Measurements from ENCODE around the gene TP53I3.

TP53I3 gene

GRCh38 chr2:24065341-24065740, 19.3 kb downstream of the TP53I3 start:
- no peak for TF ChIP-seq JUND (IDR thresholded peaks at IDR 0.05; ENCODE audit: low read depth)
- in situ Hi-C loops (cut with HindIII; ENCODE audit: low pct_unique_long_range_greater_than_20kb, low sequenced_read_pairs), result no loop called here
- no peak for DNase-seq (ENCODE audit: low read depth in 1 of 2, low spot score in 1 of 2)

- in situ Hi-C loops (cut with HindIII; ENCODE audit: low pct_unique_long_range_greater_than_20kb, low sequenced_read_pairs), result no loop called here
- no peak for DNase-seq (ENCODE audit: low read depth in 1 of 2, low spot score in 1 of 2)
These were observed 25.9 kb downstream of the TP53I3 start for GRCh38 chr2:24058564-24059271.

GRCh38 chr2:24055750-24056149, 28.9 kb downstream of the TP53I3 start:
- no peak for DNase-seq (ENCODE audit: low read depth in 1 of 2, low spot score in 1 of 2)
- in situ Hi-C loops (cut with HindIII; ENCODE audit: low pct_unique_long_range_greater_than_20kb, low sequenced_read_pairs), result no loop called here
- no peak for TF ChIP-seq JUND (IDR thresholded peaks at IDR 0.05; ENCODE audit: low read depth)

More at GRCh38 chr2:24058564-24059271, 25.9 kb downstream of the TP53I3 start:
- TF ChIP-seq JUND (IDR thresholded peaks at IDR 0.05; ENCODE audit: low read depth), result no peak

- DNase-seq (ENCODE audit: low read depth in 1 of 2, low spot score in 1 of 2), result no peak
- in situ Hi-C loops (cut with HindIII; ENCODE audit: low pct_unique_long_range_greater_than_20kb, low sequenced_read_pairs), result no loop called here
- no peak for TF ChIP-seq JUND (IDR thresholded peaks at IDR 0.05; ENCODE audit: low read depth)
These were observed 30.1 kb downstream of the TP53I3 start for GRCh38 chr2:24054366-24055010.

- DNase-seq (ENCODE audit: low read depth in 1 of 2, low spot score in 1 of 2), result peak in 1 of 2 experiments; percentile 45
- no peak for TF ChIP-seq JUND (IDR thresholded peaks at IDR 0.05; ENCODE audit: low read depth)
- in situ Hi-C loops (cut with HindIII; ENCODE audit: low pct_unique_long_range_greater_than_20kb, low sequenced_read_pairs), result no loop called here
These were observed 31.7 kb downstream of the TP53I3 start for GRCh38 chr2:24052951-24053350.

GRCh38 chr2:24051833-24052232, 32.8 kb downstream of the TP53I3 start:
- in situ Hi-C loops (cut with HindIII; ENCODE audit: low pct_unique_long_range_greater_than_20kb, low sequenced_read_pairs), result no loop called here
- TF ChIP-seq JUND (IDR thresholded peaks at IDR 0.05; ENCODE audit: low read depth), result no peak
- DNase-seq (ENCODE audit: low read depth in 1 of 2, low spot score in 1 of 2), result no peak

- TF ChIP-seq JUND (IDR thresholded peaks at IDR 0.05; ENCODE audit: low read depth), result no peak
- in situ Hi-C loops (cut with HindIII; ENCODE audit: low pct_unique_long_range_greater_than_20kb, low sequenced_read_pairs), result no loop called here
- DNase-seq (ENCODE audit: low read depth in 1 of 2, low spot score in 1 of 2), result no peak
These were observed 34.3 kb downstream of the TP53I3 start for GRCh38 chr2:24050041-24050979.

GRCh38 chr2:24049485-24050021, 35.1 kb downstream of the TP53I3 start, which contains the start of gene FKBP1B:
TSS of gene FKBP1B (plus strand) at chr2:24049741. CDS start at chr2:24049850, 109 bp downstream.
- in situ Hi-C loops (cut with HindIII; ENCODE audit: low pct_unique_long_range_greater_than_20kb, low sequenced_read_pairs), result no loop called here
- no peak for TF ChIP-seq JUND (IDR thresholded peaks at IDR 0.05; ENCODE audit: low read depth)
- DNase-seq (ENCODE audit: low read depth in 1 of 2, low spot score in 1 of 2), result no peak

- TF ChIP-seq JUND (IDR thresholded peaks at IDR 0.05; ENCODE audit: low read depth), result no peak
- in situ Hi-C loops (cut with HindIII; ENCODE audit: low pct_unique_long_range_greater_than_20kb, low sequenced_read_pairs), result no loop called here
- no peak for DNase-seq (ENCODE audit: low read depth in 1 of 2, low spot score in 1 of 2)
These were observed 35.7 kb downstream of the TP53I3 start for GRCh38 chr2:24048769-24049484.

- peak in 1 of 2 experiments; percentile 30 for DNase-seq (ENCODE audit: low read depth in 1 of 2, low spot score in 1 of 2)
- in situ Hi-C loops (cut with HindIII; ENCODE audit: low pct_unique_long_range_greater_than_20kb, low sequenced_read_pairs), result no loop called here
- TF ChIP-seq JUND (IDR thresholded peaks at IDR 0.05; ENCODE audit: low read depth), result no peak
These were observed 37.0 kb downstream of the TP53I3 start for GRCh38 chr2:24047703-24048033.

GRCh38 chr2:24046930-24047702, 37.5 kb downstream of the TP53I3 start, which contains the start of gene WDCP:
TSS of gene WDCP (minus strand) at chr2:24047391. CDS start at chr2:24039494, 7,897 bp downstream.
- TF ChIP-seq JUND (IDR thresholded peaks at IDR 0.05; ENCODE audit: low read depth), result no peak
- in situ Hi-C loops (cut with HindIII; ENCODE audit: low pct_unique_long_range_greater_than_20kb, low sequenced_read_pairs), result no loop called here
- DNase-seq (ENCODE audit: low read depth in 1 of 2, low spot score in 1 of 2), result peak; percentile 52 to 96

Measured in T47D (cell line).